ENCODE data around the gene CAND2.

GRCh38 chr3:12809435-12809834 is 13.0 kb downstream of the CAND2 start:
- TF ChIP-seq, protein P1, sequence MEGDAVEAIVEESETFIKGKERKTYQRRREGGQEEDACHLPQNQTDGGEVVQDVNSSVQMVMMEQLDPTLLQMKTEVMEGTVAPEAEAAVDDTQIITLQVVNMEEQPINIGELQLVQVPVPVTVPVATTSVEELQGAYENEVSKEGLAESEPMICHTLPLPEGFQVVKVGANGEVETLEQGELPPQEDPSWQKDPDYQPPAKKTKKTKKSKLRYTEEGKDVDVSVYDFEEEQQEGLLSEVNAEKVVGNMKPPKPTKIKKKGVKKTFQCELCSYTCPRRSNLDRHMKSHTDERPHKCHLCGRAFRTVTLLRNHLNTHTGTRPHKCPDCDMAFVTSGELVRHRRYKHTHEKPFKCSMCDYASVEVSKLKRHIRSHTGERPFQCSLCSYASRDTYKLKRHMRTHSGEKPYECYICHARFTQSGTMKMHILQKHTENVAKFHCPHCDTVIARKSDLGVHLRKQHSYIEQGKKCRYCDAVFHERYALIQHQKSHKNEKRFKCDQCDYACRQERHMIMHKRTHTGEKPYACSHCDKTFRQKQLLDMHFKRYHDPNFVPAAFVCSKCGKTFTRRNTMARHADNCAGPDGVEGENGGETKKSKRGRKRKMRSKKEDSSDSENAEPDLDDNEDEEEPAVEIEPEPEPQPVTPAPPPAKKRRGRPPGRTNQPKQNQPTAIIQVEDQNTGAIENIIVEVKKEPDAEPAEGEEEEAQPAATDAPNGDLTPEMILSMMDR (IDR thresholded peaks at IDR 0.05; ENCODE audit: low read depth, low read length) = no peak
- TF ChIP-seq EZH2phosphoT487 (IDR thresholded peaks at IDR 0.05; ENCODE audit: low read depth) = no peak

Measured in OCI-LY3 (cell line).